ENCODE measurements around the gene CFP.

CFP gene

GRCh38 chrX:47648376-47648775, 18.6 kb upstream of the CFP start:
- H3K4me3 ChIP-seq (ENCODE audit: low read depth, low read length): peak overlapping the region; percentile 69
- TF ChIP-seq, protein P1, sequence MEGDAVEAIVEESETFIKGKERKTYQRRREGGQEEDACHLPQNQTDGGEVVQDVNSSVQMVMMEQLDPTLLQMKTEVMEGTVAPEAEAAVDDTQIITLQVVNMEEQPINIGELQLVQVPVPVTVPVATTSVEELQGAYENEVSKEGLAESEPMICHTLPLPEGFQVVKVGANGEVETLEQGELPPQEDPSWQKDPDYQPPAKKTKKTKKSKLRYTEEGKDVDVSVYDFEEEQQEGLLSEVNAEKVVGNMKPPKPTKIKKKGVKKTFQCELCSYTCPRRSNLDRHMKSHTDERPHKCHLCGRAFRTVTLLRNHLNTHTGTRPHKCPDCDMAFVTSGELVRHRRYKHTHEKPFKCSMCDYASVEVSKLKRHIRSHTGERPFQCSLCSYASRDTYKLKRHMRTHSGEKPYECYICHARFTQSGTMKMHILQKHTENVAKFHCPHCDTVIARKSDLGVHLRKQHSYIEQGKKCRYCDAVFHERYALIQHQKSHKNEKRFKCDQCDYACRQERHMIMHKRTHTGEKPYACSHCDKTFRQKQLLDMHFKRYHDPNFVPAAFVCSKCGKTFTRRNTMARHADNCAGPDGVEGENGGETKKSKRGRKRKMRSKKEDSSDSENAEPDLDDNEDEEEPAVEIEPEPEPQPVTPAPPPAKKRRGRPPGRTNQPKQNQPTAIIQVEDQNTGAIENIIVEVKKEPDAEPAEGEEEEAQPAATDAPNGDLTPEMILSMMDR (IDR thresholded peaks at IDR 0.05; ENCODE audit: low read depth, low read length): no peak

- TF ChIP-seq, protein P1 (IDR thresholded peaks at IDR 0.05; ENCODE audit: low read depth, low read length): no peak
- no peak overlapping the region for H3K4me3 ChIP-seq (ENCODE audit: low read depth, low read length)
Measured at GRCh38 chrX:47646636-47647035, 16.9 kb upstream of the CFP start.

- TF ChIP-seq, protein P1 (IDR thresholded peaks at IDR 0.05; ENCODE audit: low read depth, low read length): no peak
- H3K4me3 ChIP-seq (ENCODE audit: low read depth, low read length): no peak overlapping the region
Measured at GRCh38 chrX:47645530-47645929, 15.8 kb upstream of the CFP start.

DNA sequence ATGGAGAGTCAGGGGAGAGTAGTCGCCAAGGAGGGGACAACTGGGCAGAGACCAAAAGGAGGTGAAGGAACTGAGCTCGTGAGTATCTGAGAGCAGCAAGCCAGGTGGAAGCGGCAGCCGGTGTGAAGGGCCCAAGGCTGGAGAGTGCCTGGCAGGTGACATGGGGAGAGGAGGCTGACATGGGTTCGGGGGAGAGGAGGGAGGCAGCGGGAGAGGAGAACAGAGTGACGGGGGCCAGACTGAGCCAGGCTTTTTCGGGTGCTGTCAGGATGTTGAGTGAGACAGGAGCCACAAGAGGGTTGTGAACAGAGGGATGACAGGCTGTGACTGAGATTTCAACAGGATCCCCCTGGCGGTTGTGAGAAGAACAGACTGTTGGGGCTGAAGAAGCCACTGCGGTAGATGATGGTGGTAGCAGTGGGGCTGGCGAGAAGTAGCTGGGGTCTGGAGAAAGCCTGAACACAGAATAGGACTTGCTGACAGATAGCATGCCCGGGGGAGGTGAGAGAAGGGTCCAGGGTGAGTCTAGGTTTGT, 14.9 kb upstream of the CFP start:
- TF ChIP-seq, protein P1 (IDR thresholded peaks at IDR 0.05; ENCODE audit: low read depth, low read length): peak; percentile 59
- no peak overlapping the region for H3K4me3 ChIP-seq (ENCODE audit: low read depth, low read length)

- no peak overlapping the region for H3K4me3 ChIP-seq (ENCODE audit: low read depth, low read length)
- TF ChIP-seq, protein P1 (IDR thresholded peaks at IDR 0.05; ENCODE audit: low read depth, low read length): peak; percentile 38
Measured at GRCh38 chrX:47643926-47644325, 14.2 kb upstream of the CFP start.

DNA sequence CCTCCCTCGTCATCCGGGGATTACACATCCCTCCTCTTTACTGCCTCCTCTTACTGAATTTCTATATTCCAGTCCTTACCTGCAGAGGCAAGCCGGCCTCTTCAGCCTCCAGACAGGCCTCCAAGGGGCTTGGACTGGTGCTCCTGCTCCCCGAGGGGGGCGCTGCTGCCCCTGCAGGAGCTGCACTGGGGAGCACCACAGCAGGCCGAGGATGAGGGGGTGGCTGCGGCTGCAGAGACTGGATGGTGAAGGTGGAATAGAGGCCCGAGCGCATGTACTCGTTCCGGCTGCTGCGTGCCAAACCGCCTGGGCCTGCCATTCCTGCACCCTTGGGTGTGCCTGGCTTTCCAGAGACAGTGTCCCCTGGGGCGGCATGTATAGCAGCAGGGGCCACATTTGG, 9.1 kb upstream of the CFP start:
- TF ChIP-seq, protein P1 (IDR thresholded peaks at IDR 0.05; ENCODE audit: low read depth, low read length): no peak
- no peak overlapping the region for H3K4me3 ChIP-seq (ENCODE audit: low read depth, low read length)

DNA sequence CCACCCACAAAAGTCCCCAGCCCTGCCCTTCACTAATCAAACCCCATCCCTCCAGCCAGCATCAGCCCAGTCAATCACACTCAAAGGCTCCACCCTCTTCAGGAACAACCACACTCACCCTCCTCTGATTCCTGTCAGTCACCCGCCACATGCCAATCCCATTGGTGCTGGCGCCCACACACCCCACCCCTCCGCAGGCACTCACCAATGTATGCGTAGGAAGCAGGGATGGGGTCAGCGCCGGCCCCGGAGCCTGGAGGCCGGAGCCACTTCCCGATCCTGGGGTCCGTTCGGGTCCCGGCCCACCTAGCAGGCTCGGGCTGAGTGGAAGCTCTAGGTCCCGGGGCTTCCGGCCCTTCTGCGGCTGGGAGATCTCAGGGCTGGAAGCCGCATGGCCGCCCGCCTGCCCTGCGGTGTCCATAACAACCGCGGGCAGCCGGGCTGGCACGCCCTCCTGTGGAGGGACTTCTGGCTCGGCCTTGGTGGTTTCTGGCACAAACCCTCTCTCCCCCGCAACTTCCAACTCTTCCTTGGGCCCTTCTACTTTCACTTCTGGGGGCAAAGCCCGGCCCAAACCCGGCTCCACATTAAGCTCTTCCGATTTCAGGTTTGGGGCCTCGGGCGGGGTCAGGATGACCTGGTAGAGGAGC, 7.9 kb upstream of the CFP start:
- TF ChIP-seq, protein P1 (IDR thresholded peaks at IDR 0.05; ENCODE audit: low read depth, low read length): no peak
- no peak overlapping the region for H3K4me3 ChIP-seq (ENCODE audit: low read depth, low read length)
